Esophagus squamous epithelium (tissue), 4 donors: ENCODE measurements around the gene IKZF1.
"Not testable (repeated sequence)": the region's sequence is repeated elsewhere in the genome, so short reads cannot be mapped to it uniquely, and the experiment has no call there.

Experiments used
- POLR2A ChIP-seq, 4 donors: fragments of 450-650 bp; IDR thresholded peaks; one replicate each; pipeline ENCODE4 v1.6.1; 2017; ENCODE audit warnings: antibody characterized with exemption in 4 of 4, mild to moderate bottlenecking in 4 of 4, moderate library complexity in 3 of 4
- TF ChIP-seq, protein P1 (sequence below), 6 experiments: fragments of 450-650 bp in 4 of 6; fragments of 200-600 bp in 2 of 6; sonication (generic) in 2 of 6; IDR thresholded peaks; one replicate each; pipeline ENCODE4 v1.5.1; 2016 to 2019; ENCODE audit warnings: antibody characterized with exemption in 6 of 6, mild to moderate bottlenecking in 4 of 6, moderate library complexity in 4 of 6

GRCh38 chr7:50339472-50339871 lies 35.0 kb downstream of the IKZF1 start:
- TF ChIP-seq POLR2A (IDR thresholded peaks at IDR 0.05) = not testable (repeated sequence)
- TF ChIP-seq, protein P1, sequence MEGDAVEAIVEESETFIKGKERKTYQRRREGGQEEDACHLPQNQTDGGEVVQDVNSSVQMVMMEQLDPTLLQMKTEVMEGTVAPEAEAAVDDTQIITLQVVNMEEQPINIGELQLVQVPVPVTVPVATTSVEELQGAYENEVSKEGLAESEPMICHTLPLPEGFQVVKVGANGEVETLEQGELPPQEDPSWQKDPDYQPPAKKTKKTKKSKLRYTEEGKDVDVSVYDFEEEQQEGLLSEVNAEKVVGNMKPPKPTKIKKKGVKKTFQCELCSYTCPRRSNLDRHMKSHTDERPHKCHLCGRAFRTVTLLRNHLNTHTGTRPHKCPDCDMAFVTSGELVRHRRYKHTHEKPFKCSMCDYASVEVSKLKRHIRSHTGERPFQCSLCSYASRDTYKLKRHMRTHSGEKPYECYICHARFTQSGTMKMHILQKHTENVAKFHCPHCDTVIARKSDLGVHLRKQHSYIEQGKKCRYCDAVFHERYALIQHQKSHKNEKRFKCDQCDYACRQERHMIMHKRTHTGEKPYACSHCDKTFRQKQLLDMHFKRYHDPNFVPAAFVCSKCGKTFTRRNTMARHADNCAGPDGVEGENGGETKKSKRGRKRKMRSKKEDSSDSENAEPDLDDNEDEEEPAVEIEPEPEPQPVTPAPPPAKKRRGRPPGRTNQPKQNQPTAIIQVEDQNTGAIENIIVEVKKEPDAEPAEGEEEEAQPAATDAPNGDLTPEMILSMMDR (IDR thresholded peaks at IDR 0.05) = not testable (repeated sequence)
